Pancreas (tissue), 10 donors: ENCODE results near the gene TBC1D8. TPM values are rescaled to one million over a fixed set of nuclear protein-coding genes. Genes with fewer than 3 reads are reported as not detected.

Source experiments
- ATAC-seq, 4 donors: fragments of 200-7000 bp; cut with Tn5 transposase; one replicate each; pipeline versions ENCODE4 v1.8.0 to v1.9.1; 2020; ENCODE audit warnings: mild to moderate bottlenecking in 4 of 4, moderate library complexity in 4 of 4
- DNase-seq, 6 donors: peaks; one replicate each; pipeline ENCODE4 v3.0.0-alpha.2; 2020
- FAIRE-seq: peaks from 2 replicates; lab custom pipeline; 2012; peaks lifted over from hg19 to GRCh38; lab: Jason Lieb, UNC
- H3K27ac ChIP-seq, 4 donors: fragments of 200-600 bp; sonication (generic); 1 replicate in 3 of 4; 2 replicates in 1 of 4; pipeline versions ENCODE4 v1.5.0 to v1.8.0; 2020
- H3K27me3 ChIP-seq, 4 donors: fragments of 200-600 bp; one replicate each; pipeline ENCODE4 v1.8.0; 2021
- H3K36me3 ChIP-seq, 3 donors: fragments of 200-600 bp; sonication (generic) in 1 of 3; one replicate each; pipeline versions ENCODE4 v1.5.0 to v1.8.0; 2020 to 2021
- H3K4me1 ChIP-seq, 3 donors: fragments of 200-600 bp; one replicate each; pipeline ENCODE4 v1.8.0; 2021
- H3K4me3 ChIP-seq, 4 donors: fragments of 200-600 bp; sonication (generic) in 2 of 4; one replicate each; pipeline versions ENCODE4 v1.5.0 to v1.8.0; 2020 to 2021
- H3K9me3 ChIP-seq, 4 donors: fragments of 200-600 bp; one replicate each; pipeline ENCODE4 v1.8.0; 2021
- CTCF ChIP-seq, 4 donors: fragments of 200-600 bp; sonication (generic) in 3 of 4; IDR thresholded peaks; one replicate each; pipeline versions ENCODE4 v1.5.0 to v1.8.0; 2021; ENCODE audit warnings: antibody characterized with exemption in 4 of 4
- WGBS, 2 donors: extraction: QIAGEN DNeasy Blood & Tissue Kit; methylation state at CpG; one replicate each; pipeline ENCODE4 v1.1.7; 2013; 5-methylcytosine and 5-hydroxymethylcytosine counted together
- intact Hi-C, 3 donors: fragments of 100-400 bp; cut with DNase I; formaldehyde crosslinking; loops; one replicate each; pipeline versions ENCODE4 v1.11.1 to v1.14.2; 2022
- polyA plus RNA-seq, 2 donors: library from polyadenylated mRNA; stranded (reverse); fragments of 200-250 nt; gene quantifications; one replicate each; pipeline ENCODE4 v1.2.3, GENCODE V29; 2013
- total RNA-seq, 6 donors: library from RNA; stranded (reverse); fragmentation: NEBNext Ultra II Directional in 4 of 6; extraction: Animal tissue kit (Norgen Biotek cat#: 25700) in 4 of 6; gene quantifications; one replicate each; pipeline versions ENCODE4 v1.2.1 to v1.2.4, GENCODE V29; 2021 to 2023
- donor health status: healthy with polysubstance abuse.
- donor health status: DM: no; HTN: no; CAD: no; lungs with moderate emphysema.
- donor health status: DM: no; HTN: no; CAD: no.
- donor health status: control.
- donor health status: control.
- donor health status: Bipolar disorder and iron deficiency.
- donor health status: DM: yes; HTN: yes; CAD: no.
- donor health status: DM: no; HTN: no; CAD: no.
- donor health status: DM: no; HTN: no; CAD: no.
- donor health status: DM: yes; HTN: yes; CAD: no.

Gene TBC1D8
- total and polyA plus RNA-seq, 8 donors = 21.3 to 46.2 (median 35.0) TPM

DNA sequence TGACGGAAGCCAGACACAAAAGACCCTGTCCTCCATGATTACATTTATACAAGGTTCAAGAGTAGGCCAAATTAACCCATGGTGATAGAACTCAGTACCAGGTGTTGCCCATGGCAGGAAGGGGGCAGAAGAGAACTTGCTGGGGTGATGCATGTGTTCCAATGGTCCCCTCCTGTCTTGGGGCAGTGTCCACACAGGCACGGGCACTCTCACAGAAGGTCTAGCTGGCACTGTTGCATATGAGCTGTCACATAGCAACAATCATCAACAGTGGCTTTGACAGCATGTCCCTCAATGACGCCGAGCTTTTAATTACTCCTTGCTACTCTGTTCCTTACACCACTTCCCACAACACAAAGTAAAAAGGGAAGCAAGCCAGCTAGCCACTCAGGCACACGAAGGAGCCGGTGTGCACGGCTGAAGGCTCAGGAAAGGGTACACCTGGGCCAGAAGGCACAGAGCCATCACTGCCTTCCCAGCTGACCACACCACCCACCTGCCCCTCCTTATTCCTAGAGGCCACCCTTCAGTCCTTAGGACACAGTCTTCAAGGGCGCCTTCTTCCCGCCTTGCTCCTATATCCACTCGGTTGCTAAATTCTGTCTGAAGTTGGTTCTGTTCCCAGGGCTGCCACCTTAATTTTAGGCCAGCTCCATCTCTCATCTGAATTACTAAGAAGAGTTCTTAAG, 120.2 kb downstream of the TBC1D8 start:
- H3K27ac ChIP-seq = no peak overlapping the region
- no peaks in the 10 kb centered on the region for H3K9me3 ChIP-seq
- intact Hi-C loops = loop anchor here in 2 of 3 donors (10.0 kb wide), 2 partner anchors 114 to 174 kb away; no protein-coding TSS in a partner anchor
- no peaks in the 10 kb centered on the region for H3K4me1 ChIP-seq
- peaks cover 0 to 77% (median 26%) of the 10 kb centered on the region in 3 donors for H3K36me3 ChIP-seq
- H3K4me3 ChIP-seq = no peak overlapping the region
- no peak for FAIRE-seq
- peak; percentile 31 to 61 (median 38) for ATAC-seq
- WGBS, 2 donors = 53 to 62% methylated on average over 10 of the region's 10 CpGs
- no peak for DNase-seq
- H3K27me3 ChIP-seq = no peaks in the 10 kb centered on the region
- TF ChIP-seq CTCF (IDR thresholded peaks at IDR 0.05) = no peak

GRCh38 chr2:101027852-101028251, 123.3 kb downstream of the TBC1D8 start:
- WGBS, 2 donors = 93 to 98% methylated on average over 8 of the region's 8 CpGs
- no peak overlapping the region for H3K4me3 ChIP-seq
- peaks cover 3 to 61% (median 14%) of the 10 kb centered on the region in 3 donors for H3K36me3 ChIP-seq
- intact Hi-C loops = no loop called here
- no peaks in the 10 kb centered on the region for H3K9me3 ChIP-seq
- no peak overlapping the region for H3K27ac ChIP-seq
- ATAC-seq = no peak
- no peak for TF ChIP-seq CTCF (IDR thresholded peaks at IDR 0.05)
- H3K4me1 ChIP-seq = no peaks in the 10 kb centered on the region
- no peak for DNase-seq
- FAIRE-seq = no peak
- no peaks in the 10 kb centered on the region for H3K27me3 ChIP-seq

DNA sequence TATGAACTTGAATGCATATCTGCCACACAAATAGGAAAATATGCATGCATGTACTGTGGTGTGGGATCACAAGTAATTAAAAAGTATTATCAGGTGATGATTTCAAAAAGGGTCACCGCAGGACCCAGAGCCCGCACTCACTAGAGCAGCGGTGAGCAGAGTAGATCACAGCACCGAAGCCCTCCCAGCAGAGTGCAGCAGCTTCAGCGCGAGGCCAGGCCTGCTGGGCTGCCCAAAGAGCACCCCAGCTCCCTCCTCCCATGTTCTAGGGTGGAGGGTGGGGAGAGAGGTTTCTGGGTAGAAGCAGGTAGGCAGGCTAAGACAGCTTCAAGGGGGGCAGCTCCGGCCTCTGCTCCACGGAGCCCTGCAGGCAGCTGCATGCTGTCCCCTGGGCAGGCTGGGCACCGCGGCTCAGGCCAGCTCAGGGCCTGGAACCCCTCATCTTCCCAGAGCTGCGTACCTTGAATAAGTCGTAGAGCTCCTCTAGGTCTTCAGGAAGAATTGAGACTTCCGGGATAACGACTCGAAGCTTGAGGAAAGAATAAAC, 124.2 kb downstream of the TBC1D8 start:
- no peak for TF ChIP-seq CTCF (IDR thresholded peaks at IDR 0.05)
- no peak overlapping the region for H3K27ac ChIP-seq
- intact Hi-C loops = no loop called here
- ATAC-seq (peak in 1 of 4 donors; percentile 9), DNase-seq (no peak), FAIRE-seq (no peak)
- H3K27me3 ChIP-seq = no peaks in the 10 kb centered on the region
- no peaks in the 10 kb centered on the region for H3K4me1 ChIP-seq
- peaks cover 3 to 57% (median 13%) of the 10 kb centered on the region in 3 donors for H3K36me3 ChIP-seq
- no peak overlapping the region for H3K4me3 ChIP-seq
- WGBS, 2 donors = 89 to 94% methylated on average over 15 of the region's 15 CpGs
- H3K9me3 ChIP-seq = no peaks in the 10 kb centered on the region

- no peak for FAIRE-seq
- peaks cover 3 to 62% (median 8%) of the 10 kb centered on the region in 3 donors for H3K36me3 ChIP-seq
- ATAC-seq = no peak
Observed at GRCh38 chr2:101026253-101026701, 124.9 kb downstream of the TBC1D8 start.

More at GRCh38 chr2:101026253-101026701, 124.9 kb downstream of the TBC1D8 start:
- intact Hi-C loops = no loop called here
- no peak for DNase-seq
- H3K27me3 ChIP-seq = no peaks in the 10 kb centered on the region
- no peak for TF ChIP-seq CTCF (IDR thresholded peaks at IDR 0.05)
- H3K27ac ChIP-seq = no peak overlapping the region
- no peaks in the 10 kb centered on the region for H3K9me3 ChIP-seq
- no peak overlapping the region for H3K4me3 ChIP-seq
- 67 to 74% methylated on average over 9 of the region's 9 CpGs for whole genome bisulfite sequencing, 2 donors
- no peaks in the 10 kb centered on the region for H3K4me1 ChIP-seq
